GM19193 (cell line): ENCODE results near the gene PFKFB1.

ENCODE experiments used
- POLR2A ChIP-seq: IDR thresholded peaks from 4 replicates; pipeline ENCODE4 v1.6.1; 2011; ENCODE audit not compliant: insufficient read depth, insufficient read length; ENCODE audit errors: extremely low read depth

The PFKFB1 gene

DNA sequence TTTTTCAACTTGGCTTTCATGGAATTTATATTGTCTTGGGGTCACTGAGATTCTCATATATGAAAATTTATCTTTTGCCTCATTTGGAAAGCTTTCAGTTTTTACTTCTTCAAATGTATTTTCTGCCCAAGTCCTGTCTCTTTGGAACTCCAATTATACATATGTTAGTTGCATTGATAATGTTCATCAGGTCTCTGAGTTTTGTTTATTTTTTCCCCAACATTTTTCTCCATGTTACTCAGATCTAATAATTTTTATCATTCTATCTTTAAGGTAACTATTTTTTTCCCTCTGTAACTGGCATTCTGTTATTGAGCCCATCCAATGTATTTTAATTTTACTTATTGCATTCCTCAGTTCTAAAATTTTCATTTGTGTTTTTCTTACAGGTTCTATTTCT lies 84.0 kb downstream of the PFKFB1 start:
- no peak for TF ChIP-seq POLR2A

DNA sequence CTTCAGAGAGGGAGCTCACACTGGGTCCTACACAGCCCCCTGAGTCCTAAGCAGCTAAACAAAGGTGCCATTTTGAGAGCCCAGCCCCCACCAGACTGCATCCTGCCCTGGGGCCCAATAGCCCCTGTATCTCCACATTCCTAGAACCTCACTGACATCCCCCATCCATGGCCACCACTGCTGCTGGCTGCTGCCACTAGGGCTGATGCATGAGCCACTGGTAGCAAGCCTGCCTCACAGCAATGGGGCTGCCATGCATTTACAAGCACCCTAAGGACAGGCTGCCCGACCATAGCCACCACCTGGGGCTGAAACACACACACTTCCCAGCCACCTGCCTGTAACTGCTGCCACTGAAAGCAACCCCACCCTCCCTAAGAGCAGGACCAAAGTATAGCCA lies 99.8 kb downstream of the PFKFB1 start:
- no peak for TF ChIP-seq POLR2A

DNA sequence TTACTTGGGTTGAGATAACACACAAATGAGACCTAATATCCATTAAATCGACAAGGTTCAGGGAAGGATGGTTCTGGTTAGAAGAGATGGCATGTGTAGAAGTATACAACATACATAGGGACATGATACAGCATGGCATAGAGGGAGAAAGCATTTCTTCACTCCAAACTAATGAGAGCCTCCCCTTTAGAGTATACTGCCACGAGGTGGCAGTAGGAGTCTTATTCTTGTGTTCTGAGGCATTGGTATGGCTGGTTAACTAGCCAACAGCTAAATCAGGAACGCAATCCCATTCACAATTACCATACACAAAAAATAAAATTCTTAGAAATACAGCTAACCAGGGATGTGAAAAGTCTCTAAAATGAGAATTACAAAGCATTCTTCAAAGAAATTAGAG lies 102.4 kb downstream of the PFKFB1 start:
- TF ChIP-seq POLR2A: no peak

DNA sequence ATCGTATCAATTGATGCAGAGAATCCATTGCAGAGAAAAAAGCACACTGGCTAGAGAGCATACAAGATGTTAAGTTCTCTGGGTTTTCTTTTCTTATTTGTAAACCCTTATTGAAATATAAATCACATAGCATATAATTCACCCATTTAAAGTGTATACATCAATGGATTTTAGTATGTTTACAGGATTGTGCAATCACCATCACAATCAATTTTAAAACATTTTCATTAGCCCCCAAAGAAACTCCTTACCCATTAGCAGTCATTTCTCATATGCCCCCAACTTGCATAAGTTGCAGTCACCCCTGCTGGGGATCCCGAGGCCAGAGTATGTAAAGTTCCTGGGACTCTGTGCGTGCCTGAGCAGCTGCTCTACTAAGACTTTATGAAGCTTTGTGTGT lies 108.2 kb downstream of the PFKFB1 start:
- no peak for TF ChIP-seq POLR2A
